OCI-LY3 (cell line): ENCODE measurements around the gene PCBP3.

Source experiments
- H2AFZ ChIP-seq: fragments of 200-600, 300-600 bp; shearing (Covaris generic); 2 replicates; pipeline ENCODE4 v1.6.0; 2014; ENCODE audit warnings: antibody characterized with exemption, low read depth, low read length
- H3K27ac ChIP-seq: fragments of 200-600, 300-600 bp; sonication (generic); 2 replicates; pipeline ENCODE4 v1.5.1; 2014; ENCODE audit warnings: mild to moderate bottlenecking, low read length, moderate library complexity, mixed read lengths
- H3K27me3 ChIP-seq: fragments of 200-600, 300-600 bp; sonication (generic); 2 replicates; pipeline ENCODE4 v1.6.1; 2014; ENCODE audit warnings: low read depth, low read length, mixed read lengths
- H3K36me3 ChIP-seq: fragments of 200-600, 300-600 bp; sonication (generic); replicated peaks from 2 replicates; pipeline ENCODE3; 2014; ENCODE audit warnings: low read depth, low read length, mixed read lengths
- H3K4me1 ChIP-seq: fragments of 300-600, 200-600 bp; sonication (generic); 2 replicates; pipeline ENCODE4 v1.6.1; 2014; ENCODE audit warnings: low read length, mixed read lengths
- H3K4me2 ChIP-seq: fragments of 200-600, 300-600 bp; sonication (generic); 2 replicates; pipeline ENCODE4 v1.6.1; 2014; ENCODE audit warnings: low read length, mixed read lengths
- H3K4me3 ChIP-seq: fragments of 300-600, 200-600 bp; sonication (generic); 2 replicates; pipeline ENCODE4 v1.5.1; 2014; ENCODE audit warnings: antibody characterized with exemption, mild to moderate bottlenecking, low read length, moderate library complexity
- H3K79me2 ChIP-seq: fragments of 300-600, 200-600 bp; shearing (Covaris generic); 2 replicates; pipeline ENCODE4 v1.6.1; 2014; ENCODE audit warnings: mild to moderate bottlenecking, low read length, mixed read lengths
- H3K9ac ChIP-seq: fragments of 300-600, 200-600 bp; shearing (Covaris generic); 2 replicates; pipeline ENCODE4 v1.6.0; 2014; ENCODE audit warnings: mild to moderate bottlenecking, low read length, moderate library complexity
- H3K9me3 ChIP-seq: fragments of 200-600, 300-600 bp; shearing (Covaris generic); 2 replicates; pipeline ENCODE4 v1.6.1; 2014; ENCODE audit warnings: low read length, mixed read lengths; ENCODE audit not compliant: insufficient read depth
- H4K20me1 ChIP-seq: fragments of 200-600, 300-600 bp; sonication (generic); 2 replicates; pipeline ENCODE4 v1.6.1; 2016; ENCODE audit warnings: low read length, mixed read lengths; ENCODE audit not compliant: insufficient read depth
- CTCF ChIP-seq: fragments of 200-600, 300-600 bp; sonication (generic); IDR thresholded peaks from 2 replicates; pipeline ENCODE4 v1.5.1; 2014; ENCODE audit warnings: antibody characterized with exemption, low read length, low read depth
- EZH2phosphoT487 ChIP-seq: fragments of 200-600 bp; shearing (Covaris generic); IDR thresholded peaks from 2 replicates; pipeline ENCODE4 v1.6.1; 2018; ENCODE audit warnings: antibody characterized with exemption, mixed run types, low read depth

Gene PCBP3

GRCh38 chr21:45990741-45991605, 347.4 kb downstream of the PCBP3 start:
- no peak for TF ChIP-seq EZH2phosphoT487
- TF ChIP-seq CTCF = no peak
- no peak overlapping the region for H2AFZ ChIP-seq
- no peaks in the 10 kb centered on the region for H3K36me3 ChIP-seq
- H3K9ac ChIP-seq = no peak overlapping the region
- H4K20me1 ChIP-seq = no peaks in the 10 kb centered on the region
- H3K4me2 ChIP-seq = no peak overlapping the region
- no peaks in the 10 kb centered on the region for H3K4me1 ChIP-seq
- H3K4me3 ChIP-seq = no peak overlapping the region
- no peak overlapping the region for H3K27ac ChIP-seq
- no peaks in the 10 kb centered on the region for H3K27me3 ChIP-seq
- H3K79me2 ChIP-seq = no peaks in the 10 kb centered on the region
- no peaks in the 10 kb centered on the region for H3K9me3 ChIP-seq

- Histone ChIP-seq H3K4me1 (no peaks in the 10 kb centered on the region), H3K4me2 (no peak overlapping the region), H4K20me1 (no peaks in the 10 kb centered on the region), H3K9ac (no peak overlapping the region), H3K9me3 (no peaks in the 10 kb centered on the region), H2AFZ (no peak overlapping the region), H3K36me3 (no peaks in the 10 kb centered on the region), H3K27ac (no peak overlapping the region), H3K27me3 (no peaks in the 10 kb centered on the region), H3K4me3 (no peak overlapping the region), H3K79me2 (no peaks in the 10 kb centered on the region)
- TF ChIP-seq EZH2phosphoT487 (no peak), CTCF (no peak)
Observed at GRCh38 chr21:45991606-45992300, 348.2 kb downstream of the PCBP3 start.
